HepG2 (cell line): Measurements from ENCODE around the gene CPED1. TPM values are rescaled to one million over a fixed set of nuclear protein-coding genes. Genes with fewer than 3 reads are reported as not detected.

Experiments used
- ATAC-seq: fragments of 200-7000 bp; cut with Tn5 transposase; 3 replicates; pipeline ENCODE4 v1.9.1; 2020; ENCODE audit warnings: mild to moderate bottlenecking, moderate library complexity
- BruUV-seq: library from RNA; stranded (reverse); fragments of 400-500 nt; replicated peaks from 2 replicates; lab custom pipeline; 2021; lab: Mats Ljungman, UMichigan
- CTCF ChIA-PET: fragments of 300-600 bp; formaldehyde crosslinking; extraction: SDS; loops from one replicate; lab custom pipeline; 2021; ENCODE audit warnings: low total read pairs, inconsistent platforms, low intra/inter-chr PET ratio; lab: Yijun Ruan, JAX
- POLR2A ChIA-PET: fragments of 350-600 bp; sonication (Branson Sonifier 250); formaldehyde crosslinking; loops from one replicate; lab custom pipeline; 2020; ENCODE audit warnings: antibody characterized with exemption, inconsistent platforms; lab: Yijun Ruan, JAX
- DNase-seq: peaks from one replicate; pipeline ENCODE4 v3.0.0-alpha.2; 2015; ENCODE audit warnings: low spot score
- FAIRE-seq: peaks from 3 replicates; lab custom pipeline; 2011; peaks lifted over from hg19 to GRCh38; lab: Jason Lieb, UNC
- H2AFZ ChIP-seq: one replicate; pipeline ENCODE4 v1.6.1; 2011; ENCODE audit warnings: low read length, inconsistent platforms
- H3K27ac ChIP-seq: fragments of 300-600 bp; 3 replicates; pipeline ENCODE4 v1.8.0; 2011; ENCODE audit warnings: mixed run types, mild to moderate bottlenecking, mixed read lengths, low read length, inconsistent platforms; ENCODE audit not compliant: insufficient read depth; ENCODE audit errors: extremely low read length
- H3K27me3 ChIP-seq, 2 experiments: fragments of 200-600 bp in 1 of 2; 2 replicates in 1 of 2; 3 replicates in 1 of 2; pipeline versions ENCODE4 v1.6.0 to v1.8.0; 2011; ENCODE audit warnings: low read length in 2 of 2, mild to moderate bottlenecking in 2 of 2, moderate library complexity in 2 of 2, inconsistent platforms in 1 of 2; ENCODE audit not compliant: insufficient read depth in 2 of 2, control insufficient read depth in 1 of 2
- H3K36me3 ChIP-seq, 2 experiments: fragments of 200-600 bp in 1 of 2; replicated peaks in 1 of 2; 2 replicates in 1 of 2; 3 replicates in 1 of 2; pipeline versions ENCODE4 v1.5.1 to v1.8.0; 2011; ENCODE audit warnings: low read length in 2 of 2, inconsistent platforms in 1 of 2; ENCODE audit not compliant: insufficient read depth in 2 of 2, control insufficient read depth in 1 of 2
- H3K4me1 ChIP-seq: 2 replicates; pipeline ENCODE4 v1.5.1; 2012; ENCODE audit warnings: low read length, inconsistent platforms; ENCODE audit not compliant: insufficient read depth
- H3K4me2 ChIP-seq: 2 replicates; pipeline ENCODE4 v1.6.0; 2011; ENCODE audit warnings: low read depth, low read length, inconsistent platforms
- H3K4me3 ChIP-seq, 3 experiments: fragments of 200-600 bp in 1 of 3; sonication (generic), shearing (Covaris generic) in 1 of 3; replicated peaks in 1 of 3; 2 replicates each; pipeline ENCODE4 v1.5.1; 2011 to 2016; ENCODE audit warnings: low read length in 3 of 3, inconsistent platforms in 2 of 3, low read depth in 2 of 3, mild to moderate bottlenecking in 2 of 3, control low read depth in 1 of 3, mixed read lengths in 1 of 3; ENCODE audit not compliant: insufficient read depth in 1 of 3
- H3K79me2 ChIP-seq: one replicate; pipeline ENCODE4 v1.6.1; 2011; ENCODE audit warnings: low read length, inconsistent platforms; ENCODE audit not compliant: insufficient read depth
- H3K9ac ChIP-seq: 2 replicates; pipeline ENCODE4 v1.6.0; 2011; ENCODE audit warnings: mild to moderate bottlenecking, low read depth, low read length, inconsistent platforms; ENCODE audit not compliant: insufficient read depth
- H3K9me3 ChIP-seq: 2 replicates; pipeline ENCODE4 v1.5.1; 2012; ENCODE audit warnings: mild to moderate bottlenecking, low read length
- H4K20me1 ChIP-seq: 2 replicates; pipeline ENCODE4 v1.6.0; 2011; ENCODE audit warnings: inconsistent platforms, mild to moderate bottlenecking, low read length, moderate library complexity; ENCODE audit not compliant: insufficient read depth
- CHCHD3 ChIP-seq: sonication (generic); formaldehyde crosslinking; IDR thresholded peaks from 2 replicates; pipeline ENCODE4 v1.8.0; 2022; ENCODE audit warnings: mild to moderate bottlenecking, missing genetic modification reagents, moderate library complexity
- EZH2 ChIP-seq: conservative IDR thresholded peaks from 2 replicates; pipeline ENCODE4 v1.6.1; 2012; ENCODE audit warnings: mild to moderate bottlenecking, low read depth, low read length, moderate library complexity
- HNF4A ChIP-seq: sonication (generic); formaldehyde crosslinking; IDR thresholded peaks from 2 replicates; pipeline ENCODE4 v1.4.0; 2020; ENCODE audit warnings: missing genetic modification reagents
- HNF4G ChIP-seq, 2 experiments: sonication (generic) in 1 of 2; formaldehyde crosslinking in 1 of 2; IDR thresholded peaks; 2 replicates each; pipeline versions ENCODE4 v1.4.0 to v1.6.1; 2011 to 2020; ENCODE audit warnings: borderline replicate concordance in 2 of 2, low read depth in 2 of 2, mild to moderate bottlenecking in 2 of 2, low read length in 1 of 2, missing genetic modification reagents in 1 of 2, moderate library complexity in 1 of 2
- NFKBIZ ChIP-seq: IDR thresholded peaks from 2 replicates; pipeline ENCODE4 v1.6.1; 2018; ENCODE audit warnings: missing genetic modification reagents, missing compliant biosample characterization
- NONO ChIP-seq, 2 experiments: fragments of 450-650 bp in 1 of 2; sonication (generic) in 1 of 2; formaldehyde crosslinking in 1 of 2; IDR thresholded peaks in 1 of 2; conservative IDR thresholded peaks in 1 of 2; 2 replicates each; pipeline versions ENCODE4 v1.6.1 to v1.8.0; 2017 to 2022; ENCODE audit warnings: mild to moderate bottlenecking in 1 of 2, missing genetic modification reagents in 1 of 2, moderate library complexity in 1 of 2
- SOX13 ChIP-seq, 3 experiments: fragments of 450-650 bp in 1 of 3; sonication (generic) in 1 of 3; formaldehyde crosslinking in 1 of 3; IDR thresholded peaks in 2 of 3; conservative IDR thresholded peaks in 1 of 3; 2 replicates each; pipeline versions ENCODE4 v1.5.0 to v1.6.1; 2016 to 2020; ENCODE audit warnings: antibody characterized with exemption in 1 of 3, mild to moderate bottlenecking in 1 of 3, missing compliant biosample characterization in 1 of 3, missing genetic modification reagents in 1 of 3, moderate library complexity in 1 of 3
- SOX5 ChIP-seq: IDR thresholded peaks from 2 replicates; pipeline ENCODE4 v1.6.1; 2016; ENCODE audit warnings: borderline replicate concordance
- ZNF841 ChIP-seq: sonication (generic); formaldehyde crosslinking; IDR thresholded peaks from 2 replicates; pipeline ENCODE4 v1.8.1; 2023; ENCODE audit warnings: missing genetic modification reagents, borderline replicate concordance
- WGBS: methylation state at CpG from one replicate; pipeline ENCODE4 v1.1.6; 2017; ENCODE audit warnings: low lambda C conversion rate; 5-methylcytosine and 5-hydroxymethylcytosine counted together
- in situ Hi-C: cut with HindIII; loops from 2 replicates; pipeline ENCODE4 v1.10.0; 2017; ENCODE audit warnings: low pct_unique_long_range_greater_than_20kb; ENCODE audit not compliant: extremely low pct_ligation_motif_present
- intact Hi-C: fragments of 100-400 bp; cut with micrococcal nuclease; formaldehyde crosslinking; loops from one replicate; pipeline ENCODE4 v1.10.0; 2022; ENCODE audit not compliant: unreplicated experiment
- polyA plus RNA-seq, 8 experiments: library from polyadenylated mRNA; depleted of rRNA in 3 of 8; stranded (reverse) in 7 of 8; unstranded in 1 of 8; fragments of >200 nt; fragmentation: Illumina TruSeq in 4 of 8; extraction: Trizol in 4 of 8; gene quantifications; 2 replicates each; pipeline versions ENCODE4 v1.2.1 to v1.2.3, GENCODE V29; 2011 to 2016; ENCODE audit warnings: low read depth in 4 of 8, missing spikeins in 1 of 8, mixed read lengths in 1 of 8; ENCODE audit not compliant: insufficient read depth in 1 of 8
- total RNA-seq, 5 experiments: library from RNA; depleted of rRNA; stranded (reverse); fragments of >200 nt; fragmentation: Illumina TruSeq; extraction: Trizol; gene quantifications; 2 replicates each; pipeline ENCODE4 v1.2.3, GENCODE V29; 2016; ENCODE audit warnings: low read depth in 1 of 5
- TF ChIP-seq, protein P1 (sequence below): IDR thresholded peaks from 2 replicates; pipeline ENCODE4 v1.6.1; 2012; ENCODE audit warnings: inconsistent platforms
- TF ChIP-seq, protein P2 (sequence below): sonication (generic); formaldehyde crosslinking; IDR thresholded peaks from 2 replicates; pipeline ENCODE4 v1.4.0; 2020; ENCODE audit warnings: missing genetic modification reagents, borderline replicate concordance
- TF ChIP-seq, protein P3 (sequence below): IDR thresholded peaks from 2 replicates; pipeline ENCODE4 v1.4.0; 2020; ENCODE audit warnings: mild to moderate bottlenecking, missing genetic modification reagents

The CPED1 gene
- total and polyA plus RNA-seq, 2 of the 13 experiments (the other 11 are each of a cell fraction or from before 2014, with no cell fraction given), result 11.5 to 27.0 TPM

DNA sequence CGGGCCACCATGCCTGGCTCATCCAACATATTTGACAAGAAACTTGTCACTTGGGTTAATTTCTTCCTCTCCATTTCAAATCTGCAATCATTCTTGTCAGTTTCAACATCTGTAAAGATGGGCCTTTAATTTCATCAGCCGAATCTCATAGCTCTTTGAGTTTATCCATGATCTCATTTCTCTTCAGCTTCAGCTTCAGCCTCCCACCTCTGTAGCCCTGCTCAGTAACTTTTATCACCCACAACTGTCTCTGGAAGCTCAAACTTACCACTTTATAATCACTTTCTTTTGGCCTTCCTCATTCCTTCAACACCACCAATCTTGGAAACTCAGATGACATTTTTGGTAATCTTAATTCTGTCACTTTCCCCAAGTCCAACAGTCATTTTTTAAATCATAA, 83.2 kb downstream of the CPED1 start (continued):
- no peak for TF ChIP-seq NONO (IDR thresholded peaks at IDR 0.05)
- no peak for TF ChIP-seq NONO (CRISPR knock-in tag; conservative IDR thresholded peaks at IDR 0.05)
- TF ChIP-seq NFKBIZ (CRISPR knock-in tag), result no peak
- no peak for TF ChIP-seq ZNF841 (CRISPR knock-in tag)

DNA sequence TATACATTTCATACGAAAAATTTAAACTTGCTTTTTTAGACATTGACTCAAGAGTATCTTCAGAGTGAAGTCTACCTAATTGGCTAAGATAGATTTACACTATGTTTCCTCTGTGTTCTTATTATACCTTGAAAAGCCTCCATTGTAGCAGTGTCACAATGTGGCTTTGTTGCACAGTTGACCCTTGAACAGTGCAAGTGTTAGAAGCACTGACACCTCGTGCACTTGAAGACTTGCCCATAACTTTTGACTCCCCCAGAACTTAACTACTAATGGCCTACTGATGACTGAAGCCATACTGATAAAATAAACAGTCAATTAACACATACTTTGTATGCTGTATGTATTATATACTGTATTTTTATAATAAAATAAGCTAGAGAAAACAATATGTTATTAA, 84.3 kb downstream of the CPED1 start:
- Histone ChIP-seq H3K27me3 (no peaks in the 10 kb centered on the region), H3K4me1 (peaks cover 22% of the 10 kb centered on the region), H3K9me3 (no peaks in the 10 kb centered on the region), H3K36me3 (no peaks in the 10 kb centered on the region), H3K4me3 (no peak overlapping the region), H3K4me2 (no peak overlapping the region), H3K79me2 (no peaks in the 10 kb centered on the region)
- intact Hi-C loops, result no loop called here
- POLR2A ChIA-PET, result interaction anchor here (1.2 kb wide), 1 partner anchor 10 kb away, joined by 5 read pairs; no protein-coding TSS in a partner anchor
- CTCF ChIA-PET, result no interaction called here
- TF ChIP-seq, protein P1, sequence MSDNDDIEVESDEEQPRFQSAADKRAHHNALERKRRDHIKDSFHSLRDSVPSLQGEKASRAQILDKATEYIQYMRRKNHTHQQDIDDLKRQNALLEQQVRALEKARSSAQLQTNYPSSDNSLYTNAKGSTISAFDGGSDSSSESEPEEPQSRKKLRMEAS, result peak; percentile 46; the same call in 1 of the 2 replicates
- TF ChIP-seq SOX13 (IDR thresholded peaks at IDR 0.05) (0 out of 2 replicates have a peak, but pooled peaks have one; percentile 45), SOX13 (CRISPR knock-in tag; conservative IDR thresholded peaks at IDR 0.05 in 1 of 2, IDR thresholded peaks at IDR 0.05 in 1 of 2) (peak in 1 of 2 experiments; percentile 73; a peak in 1 of 4 replicates), SOX5 (CRISPR knock-in tag) (peak; percentile 46; the same call in 1 of the 2 replicates), HNF4G (IDR thresholded peaks at IDR 0.05; ENCODE audit: borderline replicate concordance, low read depth, low read length) (peak; percentile 57; the same call in 1 of the 2 replicates), HNF4G (CRISPR knock-in tag; IDR thresholded peaks at IDR 0.05; ENCODE audit: borderline replicate concordance, low read depth) (no peak), EZH2 (no peak), CHCHD3 (no peak), HNF4A (CRISPR knock-in tag) (peak; percentile 48)
- TF ChIP-seq, protein P2, sequence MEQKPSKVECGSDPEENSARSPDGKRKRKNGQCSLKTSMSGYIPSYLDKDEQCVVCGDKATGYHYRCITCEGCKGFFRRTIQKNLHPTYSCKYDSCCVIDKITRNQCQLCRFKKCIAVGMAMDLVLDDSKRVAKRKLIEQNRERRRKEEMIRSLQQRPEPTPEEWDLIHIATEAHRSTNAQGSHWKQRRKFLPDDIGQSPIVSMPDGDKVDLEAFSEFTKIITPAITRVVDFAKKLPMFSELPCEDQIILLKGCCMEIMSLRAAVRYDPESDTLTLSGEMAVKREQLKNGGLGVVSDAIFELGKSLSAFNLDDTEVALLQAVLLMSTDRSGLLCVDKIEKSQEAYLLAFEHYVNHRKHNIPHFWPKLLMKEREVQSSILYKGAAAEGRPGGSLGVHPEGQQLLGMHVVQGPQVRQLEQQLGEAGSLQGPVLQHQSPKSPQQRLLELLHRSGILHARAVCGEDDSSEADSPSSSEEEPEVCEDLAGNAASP (CRISPR knock-in tag), result no peak
- TF ChIP-seq, protein P3, sequence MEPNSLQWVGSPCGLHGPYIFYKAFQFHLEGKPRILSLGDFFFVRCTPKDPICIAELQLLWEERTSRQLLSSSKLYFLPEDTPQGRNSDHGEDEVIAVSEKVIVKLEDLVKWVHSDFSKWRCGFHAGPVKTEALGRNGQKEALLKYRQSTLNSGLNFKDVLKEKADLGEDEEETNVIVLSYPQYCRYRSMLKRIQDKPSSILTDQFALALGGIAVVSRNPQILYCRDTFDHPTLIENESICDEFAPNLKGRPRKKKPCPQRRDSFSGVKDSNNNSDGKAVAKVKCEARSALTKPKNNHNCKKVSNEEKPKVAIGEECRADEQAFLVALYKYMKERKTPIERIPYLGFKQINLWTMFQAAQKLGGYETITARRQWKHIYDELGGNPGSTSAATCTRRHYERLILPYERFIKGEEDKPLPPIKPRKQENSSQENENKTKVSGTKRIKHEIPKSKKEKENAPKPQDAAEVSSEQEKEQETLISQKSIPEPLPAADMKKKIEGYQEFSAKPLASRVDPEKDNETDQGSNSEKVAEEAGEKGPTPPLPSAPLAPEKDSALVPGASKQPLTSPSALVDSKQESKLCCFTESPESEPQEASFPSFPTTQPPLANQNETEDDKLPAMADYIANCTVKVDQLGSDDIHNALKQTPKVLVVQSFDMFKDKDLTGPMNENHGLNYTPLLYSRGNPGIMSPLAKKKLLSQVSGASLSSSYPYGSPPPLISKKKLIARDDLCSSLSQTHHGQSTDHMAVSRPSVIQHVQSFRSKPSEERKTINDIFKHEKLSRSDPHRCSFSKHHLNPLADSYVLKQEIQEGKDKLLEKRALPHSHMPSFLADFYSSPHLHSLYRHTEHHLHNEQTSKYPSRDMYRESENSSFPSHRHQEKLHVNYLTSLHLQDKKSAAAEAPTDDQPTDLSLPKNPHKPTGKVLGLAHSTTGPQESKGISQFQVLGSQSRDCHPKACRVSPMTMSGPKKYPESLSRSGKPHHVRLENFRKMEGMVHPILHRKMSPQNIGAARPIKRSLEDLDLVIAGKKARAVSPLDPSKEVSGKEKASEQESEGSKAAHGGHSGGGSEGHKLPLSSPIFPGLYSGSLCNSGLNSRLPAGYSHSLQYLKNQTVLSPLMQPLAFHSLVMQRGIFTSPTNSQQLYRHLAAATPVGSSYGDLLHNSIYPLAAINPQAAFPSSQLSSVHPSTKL (CRISPR knock-in tag), result 0 out of 2 replicates have a peak, but pooled peaks have one; percentile 15
- TF ChIP-seq, all 625 proteins: peak for 6
- no peaks in the 10 kb centered on the region for H4K20me1 ChIP-seq
- FAIRE-seq (no peak), ATAC-seq (peak; percentile 64), DNase-seq (peak; percentile 12)
- H3K9ac ChIP-seq, result no peak overlapping the region
- BruUV-seq, result no TSS peak
- in situ Hi-C loops, result no loop called here
- H3K27ac ChIP-seq, result no peak overlapping the region
- WGBS, result 4% methylated on average over 2 of the region's 2 CpGs
- no peak overlapping the region for H2AFZ ChIP-seq
